ENCODE results near the gene GPR151. TPM values are rescaled to one million over a fixed set of nuclear protein-coding genes. Genes with fewer than 3 reads are reported as not detected.

GPR151 gene
- total RNA-seq, 1 donor from 2014 or later = not detected

- H3K27ac ChIP-seq = no peak overlapping the region
- ATAC-seq = no peak
- peaks cover 79% of the 10 kb centered on the region for H3K36me3 ChIP-seq
Measured at GRCh38 chr5:146475906-146476305, 40.1 kb downstream of the GPR151 start.

GRCh38 chr5:146475190-146475780 is 40.7 kb downstream of the GPR151 start:
- H3K27me3 ChIP-seq = no peaks in the 10 kb centered on the region

More at GRCh38 chr5:146475906-146476305, 40.1 kb downstream of the GPR151 start:
- DNase-seq = no peak
- Histone ChIP-seq H3K4me3 (no peak overlapping the region), H3K27me3 (no peaks in the 10 kb centered on the region), H3K4me1 (no peaks in the 10 kb centered on the region), H3K9me3 (no peaks in the 10 kb centered on the region)
- no peak for TF ChIP-seq CTCF (IDR thresholded peaks at IDR 0.05)
- intact Hi-C loops (cut with DNase I) = no loop called here

GRCh38 chr5:146474065-146474464 is 41.9 kb downstream of the GPR151 start:
- Histone ChIP-seq H3K27me3 (no peaks in the 10 kb centered on the region), H3K9me3 (no peaks in the 10 kb centered on the region), H3K36me3 (peaks cover 79% of the 10 kb centered on the region), H3K4me1 (no peaks in the 10 kb centered on the region), H3K4me3 (no peak overlapping the region), H3K27ac (no peak overlapping the region)
- intact Hi-C loops (cut with DNase I) = no loop called here
- no peak for DNase-seq
- no peak for TF ChIP-seq CTCF (IDR thresholded peaks at IDR 0.05)
- no peak for ATAC-seq

More at GRCh38 chr5:146475190-146475780, 40.7 kb downstream of the GPR151 start:
- DNase-seq (no peak), ATAC-seq (no peak)
- Histone ChIP-seq H3K9me3 (no peaks in the 10 kb centered on the region), H3K4me3 (no peak overlapping the region), H3K27ac (no peak overlapping the region), H3K4me1 (no peaks in the 10 kb centered on the region), H3K36me3 (peaks cover 79% of the 10 kb centered on the region)
- no peak for TF ChIP-seq CTCF (IDR thresholded peaks at IDR 0.05)
- intact Hi-C loops (cut with DNase I) = no loop called here

GRCh38 chr5:146467760-146468159 is 48.2 kb downstream of the GPR151 start:
- Histone ChIP-seq H3K27ac (no peak overlapping the region), H3K36me3 (peaks cover 78% of the 10 kb centered on the region), H3K9me3 (no peaks in the 10 kb centered on the region), H3K4me3 (no peak overlapping the region), H3K4me1 (no peaks in the 10 kb centered on the region), H3K27me3 (no peaks in the 10 kb centered on the region)
- TF ChIP-seq CTCF (IDR thresholded peaks at IDR 0.05) = no peak
- no peak for ATAC-seq
- no peak for DNase-seq
- intact Hi-C loops (cut with DNase I) = no loop called here

- Histone ChIP-seq H3K9me3 (no peaks in the 10 kb centered on the region), H3K27me3 (no peaks in the 10 kb centered on the region), H3K4me3 (no peak overlapping the region), H3K4me1 (no peaks in the 10 kb centered on the region), H3K27ac (no peak overlapping the region), H3K36me3 (peaks cover 76% of the 10 kb centered on the region)
- DNase-seq = no peak
- no peak for ATAC-seq
- intact Hi-C loops (cut with DNase I) = no loop called here
- TF ChIP-seq CTCF (IDR thresholded peaks at IDR 0.05) = peak; percentile 33
Measured at GRCh38 chr5:146466521-146467349, 49.3 kb downstream of the GPR151 start.
